A172 (cell line): Measurements from ENCODE around the gene ACTN4. TPM values are rescaled to one million over a fixed set of nuclear protein-coding genes. Genes with fewer than 3 reads are reported as not detected.
"Not testable (repeated sequence)": the region's sequence is repeated elsewhere in the genome, so short reads cannot be mapped to it uniquely, and the experiment has no call there.

Experiments used
- DNase-seq: peaks from one replicate; pipeline ENCODE4 v3.0.0-alpha.2; 2015; ENCODE audit warnings: low spot score
- total RNA-seq: library from RNA; depleted of rRNA; stranded (reverse); fragments of >200 nt; shearing (Covaris generic); gene quantifications from 2 replicates; pipeline ENCODE4 v1.2.3, GENCODE V29; 2014

The ACTN4 gene
- total RNA-seq, 1 experiment from 2014 or later, result 493 TPM

- no peak for DNase-seq
Measured at GRCh38 chr19:38736413-38737280, 89.2 kb downstream of the ACTN4 start.

DNA sequence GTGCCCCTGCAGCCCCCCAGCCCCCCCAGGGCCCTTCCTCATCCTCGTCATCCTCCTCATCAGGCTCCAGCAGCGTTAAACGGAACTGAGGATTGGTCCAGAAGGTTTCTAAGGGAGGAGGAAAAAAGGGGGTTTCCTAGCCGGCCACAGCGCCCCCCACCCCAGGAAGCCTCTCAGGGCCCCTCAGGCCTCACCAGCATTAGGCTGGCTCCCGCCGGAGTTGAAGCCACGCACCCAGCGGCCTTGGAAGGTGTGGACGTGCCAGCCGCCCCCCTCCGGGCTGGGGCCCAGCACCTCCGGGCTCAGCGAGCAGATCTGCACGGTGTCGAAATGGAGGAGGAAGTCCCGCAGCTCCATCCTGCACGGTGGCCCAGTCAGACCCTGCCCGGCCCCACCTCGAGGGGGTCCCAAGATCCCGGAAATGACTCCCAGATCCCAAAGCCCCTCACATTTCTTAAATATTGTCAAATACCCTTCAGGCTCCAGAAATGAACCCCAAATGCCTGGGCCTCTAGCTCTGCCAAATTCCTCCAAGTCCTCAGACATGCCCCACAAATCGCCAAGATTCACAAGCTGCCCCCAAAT is 89.9 kb downstream of the ACTN4 start:
- DNase-seq, result no peak

GRCh38 chr19:38737921-38738737 is 90.7 kb downstream of the ACTN4 start:
- DNase-seq, result no peak

GRCh38 chr19:38739440-38740256 is 92.2 kb downstream of the ACTN4 start:
- no peak for DNase-seq

- DNase-seq, result no peak
Measured at GRCh38 chr19:38740257-38740592, 92.8 kb downstream of the ACTN4 start.

GRCh38 chr19:38740932-38741331 is 93.5 kb downstream of the ACTN4 start:
- DNase-seq, result no peak

DNA sequence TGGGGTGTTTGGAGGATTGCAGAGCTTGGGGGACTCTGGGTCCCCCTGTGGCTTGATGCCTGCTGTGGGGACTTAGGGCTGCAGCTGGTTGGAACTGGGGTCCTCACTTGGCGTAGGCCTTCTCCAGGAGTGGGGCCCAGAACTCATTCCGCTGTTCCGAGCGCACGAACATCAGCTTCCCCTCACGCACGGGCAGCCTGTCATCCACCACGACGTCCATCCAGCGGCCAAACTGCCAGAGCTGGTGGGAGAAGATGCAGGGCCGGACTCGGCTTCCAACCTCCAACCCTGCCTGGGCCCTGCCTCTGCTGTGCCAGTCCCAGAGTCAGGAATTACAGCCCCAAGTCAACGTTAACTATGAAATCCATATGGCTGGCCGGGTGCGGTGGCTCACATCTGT is 94.2 kb downstream of the ACTN4 start:
- DNase-seq, result no peak

GRCh38 chr19:38742296-38742695 is 94.8 kb downstream of the ACTN4 start:
- no peak for DNase-seq

DNA sequence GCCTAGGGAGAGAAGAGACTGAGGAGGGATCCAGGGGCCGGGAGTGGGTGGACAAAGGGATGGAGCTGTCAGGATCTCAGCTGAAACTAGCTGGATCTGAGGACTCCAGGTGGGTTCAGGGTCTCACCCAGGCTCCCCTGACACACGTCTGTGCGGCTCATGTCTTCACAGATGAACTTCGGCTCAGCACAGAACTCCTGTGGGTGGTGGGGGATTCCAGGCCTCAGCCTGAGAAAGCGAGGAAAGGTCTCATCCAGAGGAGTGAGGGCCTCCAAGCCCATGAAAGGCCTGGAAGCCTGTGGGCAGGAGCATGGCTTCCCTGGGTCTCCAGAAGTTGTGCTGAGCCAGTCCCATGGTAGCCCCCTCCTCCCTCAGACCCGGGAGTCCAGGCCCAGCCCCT is 95.5 kb downstream of the ACTN4 start:
- DNase-seq, result no peak

DNA sequence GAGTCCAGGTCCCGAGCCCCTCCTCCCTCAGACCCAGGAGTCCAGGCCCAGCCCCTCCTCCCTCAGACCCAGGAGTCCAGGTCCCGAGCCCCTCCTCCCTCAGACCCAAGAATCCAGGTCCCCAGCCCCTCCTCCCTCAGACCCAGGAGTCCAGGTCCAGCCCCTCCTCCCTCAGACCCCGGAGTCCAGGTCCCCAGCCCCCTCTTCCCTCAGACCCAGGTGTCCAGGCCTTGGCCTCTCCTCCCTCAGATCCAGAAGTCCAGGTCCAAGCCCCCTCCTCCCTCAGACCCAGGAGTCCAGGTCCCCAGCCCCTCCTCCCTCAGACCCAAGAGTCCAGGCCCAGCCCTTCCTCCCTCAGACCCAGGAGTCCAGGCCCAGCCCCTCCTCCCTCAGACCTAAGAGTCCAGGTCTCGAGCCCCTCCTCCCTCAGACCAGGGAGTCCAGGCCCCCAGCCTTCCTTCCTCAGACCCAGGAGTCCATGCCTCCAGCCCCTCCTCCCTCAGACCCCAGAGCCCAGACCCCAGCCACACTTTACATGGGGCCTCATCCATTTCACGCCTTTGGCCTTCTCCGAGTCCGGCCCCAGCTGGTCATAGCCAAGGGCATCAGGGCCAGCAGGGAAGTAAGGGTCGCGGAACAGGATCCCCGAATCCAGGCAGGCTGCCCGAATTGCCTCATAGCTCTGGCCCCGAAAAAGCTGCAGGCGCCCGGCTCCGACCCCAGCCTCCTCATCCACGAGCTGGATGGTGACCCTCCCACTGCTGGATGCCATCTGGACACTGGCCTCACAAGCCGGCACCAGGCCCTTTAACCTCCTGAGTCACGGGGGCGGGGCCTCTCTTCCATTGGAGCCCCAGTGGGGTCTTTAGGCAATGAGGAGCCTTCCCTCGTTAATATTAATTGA is 96.2 kb downstream of the ACTN4 start:
- no peak for DNase-seq

DNA sequence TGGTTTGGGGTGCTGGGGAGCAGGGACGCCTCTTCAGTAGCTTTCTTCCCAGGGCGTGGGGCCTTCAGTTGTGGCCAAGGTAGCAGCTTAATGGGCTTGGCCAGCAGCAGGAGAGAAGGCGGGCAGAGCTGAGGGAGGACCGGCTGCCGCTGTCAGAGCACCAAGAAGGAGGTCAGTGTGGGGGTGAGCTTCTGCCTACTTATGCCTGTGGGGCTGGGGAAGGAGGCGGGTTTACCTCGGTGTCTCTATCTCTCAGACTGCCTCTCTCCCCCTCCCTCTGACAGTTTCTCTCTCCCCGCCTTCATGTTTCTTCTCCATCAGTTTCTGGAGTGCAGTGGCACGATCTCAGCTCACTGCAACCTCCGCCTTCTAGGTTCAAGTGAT is 96.8 kb downstream of the ACTN4 start, which contains the start of gene CAPN12:
Gene CAPN12 (minus strand): TSS at position 177 of the 384 bp plus-strand sequence. CDS start 309 bp downstream, outside the sequence.
- DNase-seq, result no peak

GRCh38 chr19:38744874-38745273 is 97.4 kb downstream of the ACTN4 start:
- DNase-seq, result no peak

- no peak for DNase-seq
Measured at GRCh38 chr19:38745316-38745715, 97.9 kb downstream of the ACTN4 start.

DNA sequence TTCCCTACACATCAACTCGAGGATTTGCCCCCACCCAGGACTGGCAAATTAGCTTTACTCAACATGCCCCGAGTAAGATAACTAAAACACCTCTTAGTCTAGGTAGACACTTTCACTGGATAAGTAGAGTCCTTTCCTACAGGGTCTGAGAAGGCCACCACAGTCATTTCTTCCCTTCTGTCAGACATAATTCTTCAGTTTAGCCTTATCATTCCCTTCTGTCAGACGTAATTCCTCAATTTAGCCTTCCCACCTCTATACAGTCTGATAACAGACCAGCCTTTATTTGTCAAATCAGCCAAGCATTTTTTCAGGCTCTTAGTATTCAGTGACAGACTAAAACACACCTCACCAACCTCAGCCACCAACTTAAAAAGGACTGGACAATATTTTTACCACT is 106.3 kb downstream of the ACTN4 start:
- DNase-seq, result not testable (repeated sequence)

GRCh38 chr19:38754196-38754595 is 106.7 kb downstream of the ACTN4 start:
- DNase-seq, result not testable (repeated sequence)

DNA sequence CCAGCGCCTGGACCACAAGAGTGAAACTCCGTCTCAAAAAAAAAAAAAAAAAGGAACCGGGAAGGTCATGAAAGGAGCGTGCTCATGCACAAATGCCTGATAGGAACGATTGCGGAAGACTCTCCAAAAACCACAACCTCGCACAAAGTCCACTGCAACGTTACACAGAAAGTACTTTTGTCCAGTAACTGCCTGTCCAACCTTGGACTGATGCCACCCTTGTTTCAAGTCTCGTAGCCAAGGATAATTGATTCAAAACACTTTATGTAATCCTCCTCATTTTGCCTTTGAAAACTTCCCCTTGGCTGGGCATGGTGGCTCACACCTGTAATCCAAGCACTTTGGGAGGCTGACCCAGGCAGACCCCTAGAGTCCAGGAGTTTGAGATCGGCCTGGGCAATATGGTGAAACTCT is 112.1 kb downstream of the ACTN4 start:
- no peak for DNase-seq

- not testable (repeated sequence) for DNase-seq
Measured at GRCh38 chr19:38760805-38761517, 113.5 kb downstream of the ACTN4 start.

- not testable (repeated sequence) for DNase-seq
Measured at GRCh38 chr19:38761884-38762389, 114.5 kb downstream of the ACTN4 start.

GRCh38 chr19:38763795-38764220 is 116.4 kb downstream of the ACTN4 start:
- no peak for DNase-seq

GRCh38 chr19:38765214-38765613 is 117.8 kb downstream of the ACTN4 start:
- no peak for DNase-seq
